ENCODE data around the gene IMMP2L.

IMMP2L gene

DNA sequence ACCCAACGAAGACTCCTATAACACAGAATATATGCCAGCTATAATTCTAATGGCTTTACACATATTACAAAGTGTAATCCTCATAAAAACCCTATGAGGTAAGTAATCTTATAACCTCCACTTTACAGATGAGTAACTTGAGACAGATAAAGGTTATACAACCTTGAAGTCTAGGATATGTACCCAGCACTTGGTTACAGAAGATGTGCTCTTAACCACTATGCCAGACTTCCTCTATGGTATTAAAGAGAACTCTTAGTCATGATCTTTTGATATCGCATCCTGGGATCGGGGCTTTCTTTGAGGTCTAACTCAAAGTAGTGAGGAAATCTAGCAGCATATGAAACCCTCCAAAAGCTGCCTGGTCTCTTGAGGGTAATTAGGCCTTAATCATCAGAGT, 790.6 kb downstream of the IMMP2L start:
- DNase-seq (ENCODE audit: low spot score) (no peak), ATAC-seq (ENCODE audit: low read depth) (no peak)
- Histone ChIP-seq H3K4me3 (ENCODE audit: severe bottlenecking) (no peak overlapping the region), H3K27ac (ENCODE audit: poor library complexity, severe bottlenecking) (no peak overlapping the region), H3K27me3 (ENCODE audit: insufficient read depth, poor library complexity, severe bottlenecking) (no peaks in the 10 kb centered on the region), H3K4me1 (ENCODE audit: insufficient read depth, poor library complexity, severe bottlenecking) (no peaks in the 10 kb centered on the region), H3K36me3 (ENCODE audit: low read depth) (no peaks in the 10 kb centered on the region), H3K9me3 (ENCODE audit: severe bottlenecking) (no peaks in the 10 kb centered on the region)
- TF ChIP-seq, protein P1, sequence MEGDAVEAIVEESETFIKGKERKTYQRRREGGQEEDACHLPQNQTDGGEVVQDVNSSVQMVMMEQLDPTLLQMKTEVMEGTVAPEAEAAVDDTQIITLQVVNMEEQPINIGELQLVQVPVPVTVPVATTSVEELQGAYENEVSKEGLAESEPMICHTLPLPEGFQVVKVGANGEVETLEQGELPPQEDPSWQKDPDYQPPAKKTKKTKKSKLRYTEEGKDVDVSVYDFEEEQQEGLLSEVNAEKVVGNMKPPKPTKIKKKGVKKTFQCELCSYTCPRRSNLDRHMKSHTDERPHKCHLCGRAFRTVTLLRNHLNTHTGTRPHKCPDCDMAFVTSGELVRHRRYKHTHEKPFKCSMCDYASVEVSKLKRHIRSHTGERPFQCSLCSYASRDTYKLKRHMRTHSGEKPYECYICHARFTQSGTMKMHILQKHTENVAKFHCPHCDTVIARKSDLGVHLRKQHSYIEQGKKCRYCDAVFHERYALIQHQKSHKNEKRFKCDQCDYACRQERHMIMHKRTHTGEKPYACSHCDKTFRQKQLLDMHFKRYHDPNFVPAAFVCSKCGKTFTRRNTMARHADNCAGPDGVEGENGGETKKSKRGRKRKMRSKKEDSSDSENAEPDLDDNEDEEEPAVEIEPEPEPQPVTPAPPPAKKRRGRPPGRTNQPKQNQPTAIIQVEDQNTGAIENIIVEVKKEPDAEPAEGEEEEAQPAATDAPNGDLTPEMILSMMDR (IDR thresholded peaks at IDR 0.05; ENCODE audit: poor library complexity, severe bottlenecking), result no peak

DNA sequence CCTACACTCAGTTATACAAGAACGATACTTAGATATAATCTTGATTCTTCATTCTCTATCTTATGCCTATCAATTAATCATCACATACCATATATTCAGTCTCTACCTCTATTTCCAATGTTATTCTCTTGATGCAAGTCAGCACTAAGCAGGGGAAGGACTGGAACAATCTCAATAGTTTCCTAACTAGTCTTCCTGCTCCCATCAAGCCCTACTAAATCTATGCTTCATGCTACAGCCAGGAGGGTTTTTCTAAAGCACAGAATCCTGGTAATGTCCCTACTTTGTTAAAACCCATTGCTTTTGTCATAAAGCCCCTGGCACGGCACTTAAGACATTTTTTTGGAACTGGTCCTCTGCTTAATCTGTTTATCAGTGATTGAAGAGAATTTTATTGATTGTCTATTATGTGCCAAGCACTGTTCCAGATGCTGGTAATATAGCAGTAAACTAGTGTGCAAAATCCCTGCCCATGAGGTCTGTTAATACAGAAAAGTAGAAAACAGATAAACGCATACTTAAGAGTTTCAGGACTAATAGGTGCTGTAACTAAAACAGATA, 794.7 kb downstream of the IMMP2L start:
- no peak for ATAC-seq (ENCODE audit: low read depth)
- no peaks in the 10 kb centered on the region for H3K27me3 ChIP-seq (ENCODE audit: insufficient read depth, poor library complexity, severe bottlenecking)
- DNase-seq (ENCODE audit: low spot score), result no peak
- TF ChIP-seq, protein P1 (IDR thresholded peaks at IDR 0.05; ENCODE audit: poor library complexity, severe bottlenecking), result no peak
- H3K9me3 ChIP-seq (ENCODE audit: severe bottlenecking), result no peaks in the 10 kb centered on the region
- no peak overlapping the region for H3K27ac ChIP-seq (ENCODE audit: poor library complexity, severe bottlenecking)
- H3K36me3 ChIP-seq (ENCODE audit: low read depth), result no peaks in the 10 kb centered on the region
- no peaks in the 10 kb centered on the region for H3K4me1 ChIP-seq (ENCODE audit: insufficient read depth, poor library complexity, severe bottlenecking)
- H3K4me3 ChIP-seq (ENCODE audit: severe bottlenecking), result no peak overlapping the region

- no peaks in the 10 kb centered on the region for H3K36me3 ChIP-seq (ENCODE audit: low read depth)
- no peaks in the 10 kb centered on the region for H3K9me3 ChIP-seq (ENCODE audit: severe bottlenecking)
- no peak overlapping the region for H3K27ac ChIP-seq (ENCODE audit: poor library complexity, severe bottlenecking)
- no peak for ATAC-seq (ENCODE audit: low read depth)
- H3K27me3 ChIP-seq (ENCODE audit: insufficient read depth, poor library complexity, severe bottlenecking), result no peaks in the 10 kb centered on the region
- no peak overlapping the region for H3K4me3 ChIP-seq (ENCODE audit: severe bottlenecking)
- TF ChIP-seq, protein P1 (IDR thresholded peaks at IDR 0.05; ENCODE audit: poor library complexity, severe bottlenecking), result no peak
- DNase-seq (ENCODE audit: low spot score), result no peak
- no peaks in the 10 kb centered on the region for H3K4me1 ChIP-seq (ENCODE audit: insufficient read depth, poor library complexity, severe bottlenecking)
Observed at GRCh38 chr7:110766864-110767263, 795.4 kb downstream of the IMMP2L start.

DNA sequence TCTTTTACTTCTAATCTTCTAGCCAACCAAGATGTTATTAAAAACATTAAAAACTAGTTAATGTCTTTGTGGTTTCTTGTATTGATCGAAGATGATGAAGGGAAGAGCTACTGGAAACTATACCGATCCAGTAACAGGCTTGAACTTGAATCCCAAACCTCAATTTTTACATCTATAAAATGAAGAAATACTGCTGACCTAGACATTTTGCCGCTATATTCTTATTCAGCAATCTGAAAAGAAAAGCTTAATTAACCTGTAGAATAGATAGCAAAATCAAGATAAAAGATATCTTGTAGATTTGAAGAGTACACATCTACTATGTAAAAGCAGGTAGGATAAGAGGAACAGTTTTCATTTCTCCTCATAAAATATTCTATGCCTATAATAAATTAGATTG, 797.4 kb downstream of the IMMP2L start:
- Histone ChIP-seq H3K4me3 (ENCODE audit: severe bottlenecking) (no peak overlapping the region), H3K9me3 (ENCODE audit: severe bottlenecking) (no peaks in the 10 kb centered on the region), H3K4me1 (ENCODE audit: insufficient read depth, poor library complexity, severe bottlenecking) (no peaks in the 10 kb centered on the region), H3K27me3 (ENCODE audit: insufficient read depth, poor library complexity, severe bottlenecking) (no peaks in the 10 kb centered on the region), H3K27ac (ENCODE audit: poor library complexity, severe bottlenecking) (no peak overlapping the region), H3K36me3 (ENCODE audit: low read depth) (no peaks in the 10 kb centered on the region)
- TF ChIP-seq, protein P1 (IDR thresholded peaks at IDR 0.05; ENCODE audit: poor library complexity, severe bottlenecking), result no peak
- no peak for DNase-seq (ENCODE audit: low spot score)
- no peak for ATAC-seq (ENCODE audit: low read depth)

GRCh38 chr7:110762546-110763225, 799.6 kb downstream of the IMMP2L start:
- DNase-seq (ENCODE audit: low spot score), result no peak
- Histone ChIP-seq H3K9me3 (ENCODE audit: severe bottlenecking) (no peaks in the 10 kb centered on the region), H3K4me3 (ENCODE audit: severe bottlenecking) (no peak overlapping the region), H3K4me1 (ENCODE audit: insufficient read depth, poor library complexity, severe bottlenecking) (no peaks in the 10 kb centered on the region), H3K36me3 (ENCODE audit: low read depth) (no peaks in the 10 kb centered on the region), H3K27me3 (ENCODE audit: insufficient read depth, poor library complexity, severe bottlenecking) (no peaks in the 10 kb centered on the region), H3K27ac (ENCODE audit: poor library complexity, severe bottlenecking) (no peak overlapping the region)
- TF ChIP-seq, protein P1 (IDR thresholded peaks at IDR 0.05; ENCODE audit: poor library complexity, severe bottlenecking), result no peak
- ATAC-seq (ENCODE audit: low read depth), result no peak

Data from RWPE2 (cell line).